PFSK-1 (cell line): ENCODE data around the gene MIB1.

Experiments used
- FOXP2 ChIP-seq: optimal IDR thresholded peaks from 2 replicates; pipeline ENCODE3; 2011; ENCODE audit warnings: borderline replicate concordance, control low read depth, inconsistent platforms; ENCODE audit not compliant: insufficient read depth; ENCODE audit errors: extremely low read length, extremely low read depth
- POLR2AphosphoS5 ChIP-seq: IDR thresholded peaks from 2 replicates; pipeline ENCODE4 v1.6.1; 2012; ENCODE audit warnings: low read depth, mild to moderate bottlenecking, control low read depth, low read length, moderate library complexity
- SIN3A ChIP-seq: IDR thresholded peaks from 2 replicates; pipeline ENCODE4 v1.6.1; 2012; ENCODE audit warnings: mild to moderate bottlenecking, low read length, moderate library complexity, borderline replicate concordance; ENCODE audit not compliant: insufficient read depth
- TAF1 ChIP-seq: IDR thresholded peaks from 2 replicates; pipeline ENCODE4 v1.6.1; 2012; ENCODE audit warnings: low read length, control low read depth, borderline replicate concordance; ENCODE audit not compliant: insufficient read depth
- TF ChIP-seq, protein P1 (sequence below), 2 experiments: IDR thresholded peaks; 2 replicates each; pipeline versions ENCODE4 v1.6.1 to v1.8.0; 2011 to 2012; ENCODE audit warnings: low read depth in 2 of 2, low read length in 2 of 2, control low read depth in 1 of 2, inconsistent platforms in 1 of 2, mild to moderate bottlenecking in 1 of 2, moderate library complexity in 1 of 2; ENCODE audit not compliant: insufficient read depth in 1 of 2

The MIB1 gene

DNA sequence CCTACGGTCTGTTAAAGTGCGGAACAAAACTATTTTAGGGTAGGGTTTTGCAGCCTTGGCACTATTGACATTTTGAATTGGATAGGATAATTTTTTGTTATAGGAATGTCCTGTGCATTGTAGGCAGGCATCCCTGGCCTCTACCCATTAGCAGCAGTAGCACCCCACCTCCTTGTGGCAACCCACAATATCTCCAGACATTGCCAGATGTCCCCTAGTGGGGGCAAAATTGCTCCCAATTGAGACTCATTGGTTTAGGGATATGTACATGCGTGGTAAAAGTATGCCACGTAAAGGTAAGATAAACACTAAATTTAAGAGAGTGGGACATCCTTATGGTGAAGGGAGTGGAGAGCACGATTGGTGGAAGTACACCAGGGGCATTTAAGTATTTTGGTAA, 4.6 kb downstream of the MIB1 start:
- TF ChIP-seq, protein P1, sequence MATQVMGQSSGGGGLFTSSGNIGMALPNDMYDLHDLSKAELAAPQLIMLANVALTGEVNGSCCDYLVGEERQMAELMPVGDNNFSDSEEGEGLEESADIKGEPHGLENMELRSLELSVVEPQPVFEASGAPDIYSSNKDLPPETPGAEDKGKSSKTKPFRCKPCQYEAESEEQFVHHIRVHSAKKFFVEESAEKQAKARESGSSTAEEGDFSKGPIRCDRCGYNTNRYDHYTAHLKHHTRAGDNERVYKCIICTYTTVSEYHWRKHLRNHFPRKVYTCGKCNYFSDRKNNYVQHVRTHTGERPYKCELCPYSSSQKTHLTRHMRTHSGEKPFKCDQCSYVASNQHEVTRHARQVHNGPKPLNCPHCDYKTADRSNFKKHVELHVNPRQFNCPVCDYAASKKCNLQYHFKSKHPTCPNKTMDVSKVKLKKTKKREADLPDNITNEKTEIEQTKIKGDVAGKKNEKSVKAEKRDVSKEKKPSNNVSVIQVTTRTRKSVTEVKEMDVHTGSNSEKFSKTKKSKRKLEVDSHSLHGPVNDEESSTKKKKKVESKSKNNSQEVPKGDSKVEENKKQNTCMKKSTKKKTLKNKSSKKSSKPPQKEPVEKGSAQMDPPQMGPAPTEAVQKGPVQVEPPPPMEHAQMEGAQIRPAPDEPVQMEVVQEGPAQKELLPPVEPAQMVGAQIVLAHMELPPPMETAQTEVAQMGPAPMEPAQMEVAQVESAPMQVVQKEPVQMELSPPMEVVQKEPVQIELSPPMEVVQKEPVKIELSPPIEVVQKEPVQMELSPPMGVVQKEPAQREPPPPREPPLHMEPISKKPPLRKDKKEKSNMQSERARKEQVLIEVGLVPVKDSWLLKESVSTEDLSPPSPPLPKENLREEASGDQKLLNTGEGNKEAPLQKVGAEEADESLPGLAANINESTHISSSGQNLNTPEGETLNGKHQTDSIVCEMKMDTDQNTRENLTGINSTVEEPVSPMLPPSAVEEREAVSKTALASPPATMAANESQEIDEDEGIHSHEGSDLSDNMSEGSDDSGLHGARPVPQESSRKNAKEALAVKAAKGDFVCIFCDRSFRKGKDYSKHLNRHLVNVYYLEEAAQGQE (IDR thresholded peaks at IDR 0.05; ENCODE audit: insufficient read depth in 1 of 2, low read depth in 2 of 2, low read length in 2 of 2) = no peak
- no peak for TF ChIP-seq TAF1
- no peak for TF ChIP-seq POLR2AphosphoS5

DNA sequence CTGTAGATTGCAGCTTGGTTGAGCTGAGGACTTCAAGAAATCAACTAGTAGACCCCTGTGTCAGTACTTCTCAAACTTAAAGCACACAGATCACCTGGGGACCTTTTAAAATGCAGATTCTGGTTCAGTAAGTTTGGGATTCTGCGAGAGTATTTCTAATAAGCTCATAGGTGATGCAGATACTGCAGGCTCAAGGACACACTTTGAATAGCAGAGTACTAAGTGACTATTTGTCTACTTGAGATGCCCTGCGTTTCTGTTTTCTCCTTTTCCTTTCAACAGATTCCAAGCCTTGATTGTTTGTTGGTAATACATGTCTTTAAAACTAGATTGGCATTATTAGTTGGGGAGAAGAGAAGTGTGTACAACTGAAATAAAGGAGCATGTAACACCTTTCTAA, 6.7 kb downstream of the MIB1 start:
- TF ChIP-seq POLR2AphosphoS5 (no peak), TAF1 (no peak), SIN3A (no peak), FOXP2 (no peak)
- TF ChIP-seq, protein P1 (IDR thresholded peaks at IDR 0.05; ENCODE audit: insufficient read depth in 1 of 2, low read depth in 2 of 2, low read length in 2 of 2) = no peak

DNA sequence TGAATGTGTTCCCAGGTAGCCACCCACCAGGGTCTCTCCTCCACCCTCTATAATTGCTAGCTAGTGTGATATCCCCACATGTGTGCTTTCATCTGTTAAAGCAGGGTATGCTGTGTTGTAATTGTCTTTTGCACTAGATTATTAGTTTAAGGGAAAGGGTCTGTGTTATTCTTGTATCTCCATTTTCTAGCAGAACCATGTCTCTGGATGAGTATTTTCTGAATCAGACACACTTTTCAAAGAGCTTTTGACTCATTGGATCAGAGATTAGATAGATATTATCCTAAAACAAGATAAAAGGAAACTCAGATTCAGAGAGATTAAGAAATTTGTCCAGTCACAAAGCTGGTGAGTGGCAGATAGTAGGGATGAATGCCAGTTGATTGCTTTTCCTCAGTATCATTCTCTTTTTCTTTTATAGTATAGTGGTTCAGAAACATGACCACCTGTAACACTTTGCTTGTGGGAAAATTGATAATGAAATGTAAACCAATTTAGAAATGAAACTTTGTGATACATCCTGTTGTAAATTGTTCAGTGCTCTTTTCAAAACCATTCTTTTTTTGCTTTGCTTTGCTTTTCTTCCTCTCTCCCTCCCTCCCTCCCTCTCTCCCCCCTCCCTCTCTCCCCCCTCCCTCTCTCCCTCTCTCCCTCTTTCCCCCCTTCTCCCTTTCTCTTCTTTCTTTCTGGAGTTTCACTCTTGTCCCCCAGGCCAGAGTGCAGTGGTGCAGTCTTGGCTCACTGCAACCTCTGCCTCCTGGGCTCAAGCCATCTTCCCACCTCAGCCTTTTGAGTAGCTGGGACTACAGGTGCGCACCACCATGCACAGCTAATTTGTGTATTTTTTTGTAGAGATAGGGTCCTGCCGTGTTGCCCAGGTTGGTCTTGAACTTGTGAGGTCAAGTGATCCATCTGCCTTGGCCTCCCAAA, 7.4 kb downstream of the MIB1 start:
- no peak for TF ChIP-seq POLR2AphosphoS5

DNA sequence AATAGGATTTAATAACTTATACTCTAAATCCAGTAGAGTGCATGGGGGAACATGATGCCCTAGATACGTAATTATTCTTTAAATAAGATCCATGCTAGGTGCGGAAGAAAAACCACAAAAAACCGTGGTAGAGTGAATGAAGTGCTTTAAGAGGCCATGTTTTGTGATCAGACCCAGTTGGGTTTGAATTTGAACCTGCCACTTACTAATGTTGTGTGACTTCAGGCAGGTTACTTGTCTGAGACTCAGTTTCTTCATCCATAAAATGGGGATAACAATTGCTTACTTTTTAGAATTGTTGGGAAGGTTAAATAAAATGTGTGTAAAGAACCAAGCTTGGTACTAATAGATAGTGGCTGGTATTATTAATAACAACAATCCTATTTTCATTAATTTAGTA, 17.2 kb downstream of the MIB1 start:
- TF ChIP-seq SIN3A = no peak
- no peak for TF ChIP-seq TAF1
- TF ChIP-seq, protein P1 (IDR thresholded peaks at IDR 0.05; ENCODE audit: insufficient read depth in 1 of 2, low read depth in 2 of 2, low read length in 2 of 2) = no peak
- TF ChIP-seq FOXP2 = no peak
- TF ChIP-seq POLR2AphosphoS5 = no peak

DNA sequence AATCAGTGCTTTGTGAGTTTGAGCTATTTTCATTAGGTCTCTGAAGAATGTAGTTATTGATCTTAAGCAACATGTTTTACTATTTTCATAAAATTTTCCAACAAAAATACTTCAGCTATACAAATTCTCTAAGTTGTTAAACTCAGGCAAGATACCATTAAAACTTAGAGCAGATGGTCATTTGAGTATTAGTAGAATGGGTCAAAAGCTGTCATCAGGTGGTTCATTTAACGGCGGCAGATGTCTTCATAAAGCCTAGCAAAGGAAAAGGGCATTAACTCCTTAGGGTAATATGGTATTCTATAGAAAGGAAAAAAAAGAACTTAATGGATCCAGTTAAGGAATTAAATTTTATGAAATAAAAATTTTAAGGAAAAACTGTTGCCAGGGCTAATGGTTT, 19.2 kb downstream of the MIB1 start:
- TF ChIP-seq POLR2AphosphoS5 (no peak), TAF1 (no peak)

DNA sequence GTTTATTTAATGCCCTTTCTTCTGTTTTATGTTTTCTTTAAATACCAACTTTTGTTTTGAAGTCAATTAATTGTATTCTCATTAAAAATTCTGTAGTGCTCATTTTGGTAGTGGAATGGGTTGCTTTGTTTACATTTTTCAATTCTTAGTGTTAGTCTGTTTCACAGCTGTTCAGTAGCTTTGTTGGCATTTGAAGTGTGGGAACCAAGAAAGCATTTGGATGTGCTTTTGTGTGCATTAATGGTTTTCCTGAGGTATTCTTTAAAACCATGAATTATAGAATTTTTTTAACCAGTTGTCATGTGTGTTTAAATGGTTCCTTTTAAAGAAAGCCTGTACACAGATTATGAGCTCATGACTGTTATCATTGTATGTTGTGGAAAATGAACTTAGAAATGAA, 19.7 kb downstream of the MIB1 start:
- TF ChIP-seq, protein P1 (IDR thresholded peaks at IDR 0.05; ENCODE audit: insufficient read depth in 1 of 2, low read depth in 2 of 2, low read length in 2 of 2) = no peak
- TF ChIP-seq SIN3A = no peak
- no peak for TF ChIP-seq POLR2AphosphoS5
